ENCODE data around the gene CNN2.
A peak's percentile ranks its signal among the peaks of the same experiment; 100 is the strongest.

CNN2 gene

DNA sequence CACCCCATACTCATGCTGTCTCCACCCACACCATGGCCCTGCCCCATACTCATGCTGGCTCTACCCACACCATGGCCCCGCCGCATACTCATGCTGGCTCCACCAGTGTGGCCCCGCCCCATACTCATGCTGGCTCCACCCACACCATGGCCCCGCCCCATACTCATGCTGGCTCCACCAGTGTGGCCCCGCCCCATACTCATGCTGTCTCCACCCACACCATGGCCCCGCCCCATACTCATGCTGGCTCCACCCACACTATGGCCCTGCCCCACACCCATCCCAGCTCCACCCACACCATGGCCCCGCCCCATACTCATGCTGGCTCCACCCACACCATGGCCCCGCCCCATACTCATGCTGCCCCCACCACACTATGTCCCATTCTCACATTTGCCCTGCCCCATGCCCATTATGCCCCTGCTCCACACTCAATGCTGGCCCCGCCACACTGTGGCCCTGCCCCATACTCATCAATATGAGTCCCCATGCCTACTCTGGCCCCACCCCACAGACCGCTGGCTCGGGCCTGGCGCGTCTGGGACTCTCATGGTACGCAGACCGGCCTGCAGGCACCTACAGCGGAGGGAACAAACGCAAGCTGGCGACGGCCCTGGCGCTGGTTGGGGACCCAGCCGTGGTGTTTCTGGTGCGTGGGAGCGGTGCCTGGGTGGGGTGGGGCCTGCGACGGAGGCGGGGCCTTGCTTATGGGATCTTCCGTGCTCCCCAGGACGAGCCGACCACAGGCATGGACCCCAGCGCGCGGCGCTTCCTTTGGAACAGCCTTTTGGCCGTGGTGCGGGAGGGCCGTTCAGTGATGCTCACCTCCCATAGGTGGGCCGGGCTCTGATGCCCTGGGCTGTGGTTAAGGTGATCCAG lies 36.9 kb downstream of the CNN2 start:
- peak; percentile 19 for DNase-seq (ENCODE audit: low read depth)
- TF ChIP-seq, protein P1, sequence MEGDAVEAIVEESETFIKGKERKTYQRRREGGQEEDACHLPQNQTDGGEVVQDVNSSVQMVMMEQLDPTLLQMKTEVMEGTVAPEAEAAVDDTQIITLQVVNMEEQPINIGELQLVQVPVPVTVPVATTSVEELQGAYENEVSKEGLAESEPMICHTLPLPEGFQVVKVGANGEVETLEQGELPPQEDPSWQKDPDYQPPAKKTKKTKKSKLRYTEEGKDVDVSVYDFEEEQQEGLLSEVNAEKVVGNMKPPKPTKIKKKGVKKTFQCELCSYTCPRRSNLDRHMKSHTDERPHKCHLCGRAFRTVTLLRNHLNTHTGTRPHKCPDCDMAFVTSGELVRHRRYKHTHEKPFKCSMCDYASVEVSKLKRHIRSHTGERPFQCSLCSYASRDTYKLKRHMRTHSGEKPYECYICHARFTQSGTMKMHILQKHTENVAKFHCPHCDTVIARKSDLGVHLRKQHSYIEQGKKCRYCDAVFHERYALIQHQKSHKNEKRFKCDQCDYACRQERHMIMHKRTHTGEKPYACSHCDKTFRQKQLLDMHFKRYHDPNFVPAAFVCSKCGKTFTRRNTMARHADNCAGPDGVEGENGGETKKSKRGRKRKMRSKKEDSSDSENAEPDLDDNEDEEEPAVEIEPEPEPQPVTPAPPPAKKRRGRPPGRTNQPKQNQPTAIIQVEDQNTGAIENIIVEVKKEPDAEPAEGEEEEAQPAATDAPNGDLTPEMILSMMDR (conservative IDR thresholded peaks at IDR 0.05; ENCODE audit: control insufficient read depth, insufficient read depth, low read depth, low read length): no peak
- no peak overlapping the region for H3K4me3 ChIP-seq (ENCODE audit: control insufficient read depth, low read depth, low read length)

DNA sequence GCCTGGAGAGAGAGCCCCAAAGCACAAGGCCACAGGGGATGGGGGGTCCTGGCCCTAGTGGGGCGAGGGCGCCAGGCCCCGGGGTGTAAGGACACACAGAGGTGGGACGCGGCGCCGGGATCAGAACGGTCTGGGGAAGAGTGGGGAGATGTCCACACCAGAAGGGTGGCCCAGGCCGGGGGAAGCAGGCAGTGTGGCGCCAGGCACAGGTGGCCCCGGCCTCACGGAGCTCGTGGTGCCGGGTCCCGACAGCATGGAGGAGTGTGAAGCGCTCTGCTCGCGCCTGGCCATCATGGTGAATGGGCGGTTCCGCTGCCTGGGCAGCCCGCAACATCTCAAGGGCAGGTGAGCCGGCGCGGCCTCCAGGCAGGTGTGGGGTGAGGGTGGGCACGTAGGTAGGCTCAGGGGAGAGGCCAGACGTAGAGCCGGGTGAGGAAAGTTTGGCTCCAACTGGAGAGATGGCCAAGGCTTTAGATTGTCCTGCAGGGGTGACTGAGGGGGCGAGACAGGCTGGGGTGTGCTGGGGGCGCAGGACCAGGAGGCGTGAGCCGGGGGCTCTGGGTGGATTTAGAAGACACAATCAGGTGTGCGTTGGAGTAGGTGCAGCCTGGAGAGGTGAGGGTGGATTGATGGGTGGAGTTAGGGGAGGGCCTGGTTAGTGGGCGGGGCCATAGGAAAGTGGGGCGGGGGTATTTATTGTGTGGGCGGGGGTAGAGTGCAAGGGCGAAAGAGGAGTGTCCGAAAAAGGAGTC lies 37.7 kb downstream of the CNN2 start:
- no peak overlapping the region for H3K4me3 ChIP-seq (ENCODE audit: control insufficient read depth, low read depth, low read length)
- no peak for DNase-seq (ENCODE audit: low read depth)
- TF ChIP-seq, protein P1 (conservative IDR thresholded peaks at IDR 0.05; ENCODE audit: control insufficient read depth, insufficient read depth, low read depth, low read length): no peak

DNA sequence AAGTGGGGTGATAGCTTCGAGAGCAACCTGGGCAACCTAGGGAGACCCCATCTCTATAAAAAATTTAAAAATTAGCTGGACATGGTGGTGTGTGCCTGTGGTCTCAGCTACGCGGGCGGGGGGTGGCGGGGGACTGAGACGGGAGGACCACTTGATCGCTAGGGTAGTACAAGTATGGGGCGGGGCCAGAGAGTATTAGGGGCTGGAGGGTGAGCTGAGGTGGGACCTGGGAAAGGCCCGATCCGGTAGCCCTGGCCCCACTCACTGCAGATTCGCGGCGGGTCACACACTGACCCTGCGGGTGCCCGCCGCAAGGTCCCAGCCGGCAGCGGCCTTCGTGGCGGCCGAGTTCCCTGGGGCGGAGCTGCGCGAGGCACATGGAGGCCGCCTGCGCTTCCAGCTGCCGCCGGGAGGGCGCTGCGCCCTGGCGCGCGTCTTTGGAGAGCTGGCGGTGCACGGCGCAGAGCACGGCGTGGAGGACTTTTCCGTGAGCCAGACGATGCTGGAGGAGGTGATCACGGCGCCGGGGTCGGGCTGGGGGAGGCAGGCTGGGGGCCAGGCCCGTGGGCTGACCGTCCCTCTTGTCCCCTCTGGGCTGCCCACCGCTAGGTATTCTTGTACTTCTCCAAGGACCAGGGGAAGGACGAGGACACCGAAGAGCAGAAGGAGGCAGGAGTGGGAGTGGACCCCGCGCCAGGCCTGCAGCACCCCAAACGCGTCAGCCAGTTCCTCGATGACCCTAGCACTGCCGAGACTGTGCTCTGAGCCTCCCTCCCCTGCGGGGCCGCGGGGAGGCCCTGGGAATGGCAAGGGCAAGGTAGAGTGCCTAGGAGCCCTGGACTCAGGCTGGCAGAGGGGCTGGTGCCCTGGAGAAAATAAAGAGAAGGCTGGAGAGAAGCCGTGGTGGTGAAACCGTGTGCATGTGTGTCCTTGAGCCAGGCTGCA lies 38.5 kb downstream of the CNN2 start:
- TF ChIP-seq, protein P1 (conservative IDR thresholded peaks at IDR 0.05; ENCODE audit: control insufficient read depth, insufficient read depth, low read depth, low read length): peak; percentile 39
- DNase-seq (ENCODE audit: low read depth): peak; percentile 64
- no peak overlapping the region for H3K4me3 ChIP-seq (ENCODE audit: control insufficient read depth, low read depth, low read length)

DNA sequence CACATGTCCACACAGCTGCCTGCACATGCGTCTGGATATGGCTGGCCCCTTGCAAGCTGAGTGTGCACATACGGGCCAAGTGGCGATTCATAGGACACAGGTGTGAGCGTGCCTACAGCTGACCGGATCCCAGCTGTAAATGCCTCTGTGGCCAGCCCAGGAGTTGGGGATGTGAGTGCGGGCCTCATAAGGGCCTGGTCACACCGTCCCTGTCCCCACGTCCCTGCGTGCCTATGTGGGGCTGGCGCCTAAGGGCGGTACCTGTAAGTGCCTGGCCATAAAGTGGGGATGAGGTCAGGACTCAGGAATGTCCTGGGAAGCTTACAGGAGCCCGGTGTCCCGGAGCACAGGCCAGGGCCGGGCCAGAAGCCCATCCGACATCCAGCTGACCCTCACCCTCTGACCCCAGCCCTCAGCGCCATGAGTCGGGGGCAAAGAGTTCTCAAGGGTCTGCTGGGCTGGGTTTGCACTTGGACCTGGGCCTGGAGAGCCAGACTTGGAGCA lies 39.2 kb downstream of the CNN2 start:
- TF ChIP-seq, protein P1 (conservative IDR thresholded peaks at IDR 0.05; ENCODE audit: control insufficient read depth, insufficient read depth, low read depth, low read length): no peak
- DNase-seq (ENCODE audit: low read depth): no peak
- H3K4me3 ChIP-seq (ENCODE audit: control insufficient read depth, low read depth, low read length): no peak overlapping the region

DNA sequence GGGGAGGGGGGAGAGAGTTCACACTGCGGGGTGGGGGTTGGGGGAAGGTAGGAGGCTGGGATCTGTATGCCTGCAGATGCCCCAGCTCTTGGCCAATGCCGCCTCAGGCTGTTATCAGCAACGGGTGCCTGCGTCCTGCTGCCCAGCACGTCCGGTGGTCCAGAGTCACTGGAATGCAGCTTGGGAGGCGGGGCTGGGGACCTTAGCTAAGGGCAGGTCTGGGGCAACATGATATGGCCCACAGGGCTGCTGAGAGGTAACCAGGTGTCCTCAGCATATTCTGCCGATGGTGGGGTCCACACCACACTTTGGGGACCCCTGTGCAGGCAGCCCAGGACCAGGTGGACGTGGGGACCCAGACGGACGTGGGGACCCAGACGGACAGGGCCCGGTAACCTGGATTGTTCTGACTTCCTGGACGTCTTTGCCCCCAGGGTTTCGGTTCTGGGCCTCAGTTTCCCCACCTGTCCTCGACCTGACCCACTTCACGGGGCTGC lies 39.9 kb downstream of the CNN2 start:
- no peak for DNase-seq (ENCODE audit: low read depth)
- TF ChIP-seq, protein P1 (conservative IDR thresholded peaks at IDR 0.05; ENCODE audit: control insufficient read depth, insufficient read depth, low read depth, low read length): no peak
- H3K4me3 ChIP-seq (ENCODE audit: control insufficient read depth, low read depth, low read length): no peak overlapping the region

Data from fibroblast of mammary gland (primary cell).